MCF 10A (cell line): ENCODE measurements around the gene MYO18B. TPM values are rescaled to one million over a fixed set of nuclear protein-coding genes. Genes with fewer than 3 reads are reported as not detected.

Experiments used
- BruUV-seq: library from RNA; stranded (reverse); fragments of 400-500 nt; replicated peaks from 2 replicates; lab custom pipeline; 2021; lab: Mats Ljungman, UMichigan
- CTCF ChIA-PET: fragments of 300-600 bp; sonication (Branson Sonifier 250); formaldehyde crosslinking; extraction: SDS; loops from one replicate; lab custom pipeline; 2021; ENCODE audit warnings: antibody characterized with exemption, inconsistent platforms; lab: Yijun Ruan, JAX
- POLR2A ChIA-PET: fragments of 300-600, 350-650 bp; sonication (Branson Sonifier 250); formaldehyde crosslinking; extraction: SDS; loops from one replicate; lab custom pipeline; 2020; ENCODE audit warnings: antibody characterized with exemption, inconsistent platforms; lab: Yijun Ruan, JAX
- DNase-seq: peaks from one replicate; pipeline ENCODE4 v3.0.0-alpha.2; 2018; ENCODE audit not compliant: unreplicated experiment
- H3K27ac Mint-ChIP-seq: one replicate; pipeline ENCODE4 v1.8.0; 2022; ENCODE audit warnings: mild to moderate bottlenecking, low read depth, mixed read lengths; ENCODE audit not compliant: unreplicated experiment
- H3K27me3 Mint-ChIP-seq: one replicate; pipeline ENCODE4 v1.8.0; 2022; ENCODE audit warnings: mixed read lengths; ENCODE audit not compliant: insufficient read depth, unreplicated experiment
- H3K36me3 Mint-ChIP-seq: one replicate; pipeline ENCODE4 v1.8.0; 2022; ENCODE audit warnings: mild to moderate bottlenecking, moderate library complexity, mixed read lengths; ENCODE audit not compliant: insufficient read depth, unreplicated experiment
- H3K4me1 Mint-ChIP-seq: one replicate; pipeline ENCODE4 v1.8.0; 2022; ENCODE audit warnings: mixed read lengths; ENCODE audit not compliant: insufficient read depth, unreplicated experiment
- H3K4me3 Mint-ChIP-seq: one replicate; pipeline ENCODE4 v1.8.0; 2022; ENCODE audit warnings: mild to moderate bottlenecking, moderate library complexity, mixed read lengths; ENCODE audit not compliant: unreplicated experiment
- H3K9me3 Mint-ChIP-seq: one replicate; pipeline ENCODE4 v1.8.0; 2022; ENCODE audit warnings: mixed read lengths; ENCODE audit not compliant: unreplicated experiment
- intact Hi-C: fragments of 100-400 bp; cut with micrococcal nuclease; formaldehyde crosslinking; loops from 2 replicates; pipeline ENCODE4 v1.14.1; 2022
- total RNA-seq: library from RNA; stranded (reverse); gene quantifications from 2 replicates; pipeline ENCODE4 v1.2.3, GENCODE V29; 2022
- TF ChIP-seq, protein P1 (sequence below): fragments of 200-600 bp; IDR thresholded peaks from one replicate; pipeline ENCODE4 v1.8.0; 2022; ENCODE audit warnings: antibody characterized with exemption, mild to moderate bottlenecking; ENCODE audit not compliant: unreplicated experiment

Gene MYO18B
- total RNA-seq, 1 experiment from 2014 or later: 0.07 TPM

GRCh38 chr22:25919452-25919851 lies 177.5 kb downstream of the MYO18B start:
- Mint-ChIP-seq H3K9me3 (no peaks in the 10 kb centered on the region), H3K27me3 (peaks cover 94% of the 10 kb centered on the region), H3K27ac (no peak overlapping the region), H3K4me1 (no peaks in the 10 kb centered on the region), H3K36me3 (no peaks in the 10 kb centered on the region), H3K4me3 (no peak overlapping the region)
- POLR2A ChIA-PET: no interaction called here
- no peak for DNase-seq
- CTCF ChIA-PET: no interaction called here
- no TSS peak for BruUV-seq
- intact Hi-C loops: no loop called here
- TF ChIP-seq, protein P1, sequence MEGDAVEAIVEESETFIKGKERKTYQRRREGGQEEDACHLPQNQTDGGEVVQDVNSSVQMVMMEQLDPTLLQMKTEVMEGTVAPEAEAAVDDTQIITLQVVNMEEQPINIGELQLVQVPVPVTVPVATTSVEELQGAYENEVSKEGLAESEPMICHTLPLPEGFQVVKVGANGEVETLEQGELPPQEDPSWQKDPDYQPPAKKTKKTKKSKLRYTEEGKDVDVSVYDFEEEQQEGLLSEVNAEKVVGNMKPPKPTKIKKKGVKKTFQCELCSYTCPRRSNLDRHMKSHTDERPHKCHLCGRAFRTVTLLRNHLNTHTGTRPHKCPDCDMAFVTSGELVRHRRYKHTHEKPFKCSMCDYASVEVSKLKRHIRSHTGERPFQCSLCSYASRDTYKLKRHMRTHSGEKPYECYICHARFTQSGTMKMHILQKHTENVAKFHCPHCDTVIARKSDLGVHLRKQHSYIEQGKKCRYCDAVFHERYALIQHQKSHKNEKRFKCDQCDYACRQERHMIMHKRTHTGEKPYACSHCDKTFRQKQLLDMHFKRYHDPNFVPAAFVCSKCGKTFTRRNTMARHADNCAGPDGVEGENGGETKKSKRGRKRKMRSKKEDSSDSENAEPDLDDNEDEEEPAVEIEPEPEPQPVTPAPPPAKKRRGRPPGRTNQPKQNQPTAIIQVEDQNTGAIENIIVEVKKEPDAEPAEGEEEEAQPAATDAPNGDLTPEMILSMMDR: no peak

DNA sequence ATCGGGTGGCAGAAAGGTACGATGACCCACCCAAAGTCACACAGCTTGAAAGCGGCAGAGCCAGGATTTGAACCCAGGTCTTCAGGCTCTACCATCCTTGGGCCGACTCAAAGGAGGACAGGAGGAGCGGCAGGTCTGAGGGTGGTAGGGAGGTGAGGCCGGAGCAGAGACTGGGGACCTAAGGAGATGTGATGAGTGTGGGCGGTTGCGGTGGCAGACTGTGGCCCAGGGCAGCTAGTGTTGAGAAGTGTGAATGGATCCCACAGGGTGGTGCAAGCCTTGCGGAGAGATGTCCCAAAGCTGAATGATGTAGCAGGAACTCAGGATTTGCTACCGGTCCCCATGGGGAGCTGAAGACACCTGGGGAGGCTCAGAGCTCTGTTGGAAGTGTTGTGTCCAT lies 180.2 kb downstream of the MYO18B start:
- H3K9me3 Mint-ChIP-seq: no peaks in the 10 kb centered on the region
- TF ChIP-seq, protein P1: no peak
- CTCF ChIA-PET: no interaction called here
- H3K4me3 Mint-ChIP-seq: no peak overlapping the region
- intact Hi-C loops: no loop called here
- POLR2A ChIA-PET: no interaction called here
- H3K27me3 Mint-ChIP-seq: peaks cover 77% of the 10 kb centered on the region
- H3K27ac Mint-ChIP-seq: no peak overlapping the region
- no peak for DNase-seq
- H3K4me1 Mint-ChIP-seq: no peaks in the 10 kb centered on the region
- H3K36me3 Mint-ChIP-seq: no peaks in the 10 kb centered on the region
- BruUV-seq: no TSS peak

DNA sequence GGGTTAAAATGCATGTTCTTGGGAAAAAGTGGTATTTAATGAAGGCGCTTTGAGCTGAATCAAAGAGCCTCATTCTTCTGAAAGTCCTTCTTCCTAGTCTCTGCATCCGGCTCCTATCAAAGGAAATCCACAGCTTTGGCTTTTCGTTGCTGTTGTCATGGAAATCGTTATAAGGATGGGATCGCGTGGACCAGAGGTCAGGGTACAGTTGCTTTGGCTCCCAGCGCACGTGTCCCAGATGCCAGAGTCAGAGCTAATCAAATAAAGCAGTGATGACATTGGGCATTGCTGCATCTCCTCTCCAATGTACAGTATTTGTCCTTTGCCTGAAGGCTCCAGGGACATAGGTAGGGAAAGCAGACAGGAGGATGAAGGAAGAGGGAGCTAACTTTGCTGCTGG lies 181.9 kb downstream of the MYO18B start:
- intact Hi-C loops: no loop called here
- TF ChIP-seq, protein P1: no peak
- CTCF ChIA-PET: no interaction called here
- Mint-ChIP-seq H3K4me1 (no peaks in the 10 kb centered on the region), H3K27ac (no peak overlapping the region), H3K9me3 (peaks cover 5% of the 10 kb centered on the region), H3K27me3 (peaks cover 63% of the 10 kb centered on the region), H3K36me3 (no peaks in the 10 kb centered on the region), H3K4me3 (no peak overlapping the region)
- POLR2A ChIA-PET: no interaction called here
- BruUV-seq: no TSS peak
- DNase-seq: no peak

DNA sequence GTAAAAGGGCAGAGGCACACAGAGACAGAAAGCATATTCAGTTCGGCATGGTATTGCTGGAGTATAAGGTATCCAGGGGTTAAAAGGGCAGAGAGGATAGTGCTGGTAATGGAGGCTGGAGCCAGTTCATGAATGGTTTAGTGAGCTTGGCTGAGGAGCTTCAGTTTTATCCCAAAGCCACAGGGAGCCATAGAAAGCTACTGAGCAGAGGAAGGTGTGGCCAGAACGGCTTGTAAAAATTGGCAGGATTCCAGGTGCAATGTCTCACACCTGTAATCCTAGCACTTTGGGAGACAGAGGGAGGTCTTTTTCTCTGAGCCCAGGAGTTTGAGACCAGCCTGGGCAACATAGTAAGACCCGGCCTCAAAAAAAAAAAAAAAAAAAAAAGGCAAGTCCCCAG lies 186.1 kb downstream of the MYO18B start:
- ChIA-PET POLR2A (no interaction called here), CTCF (interaction anchor here (0.5 to 0.6 kb wide), 2 partner anchors 50 to 359 kb away, joined by 3 read pairs; no protein-coding TSS in a partner anchor)
- TF ChIP-seq, protein P1: no peak
- no peak for DNase-seq
- Mint-ChIP-seq H3K9me3 (peaks cover 5% of the 10 kb centered on the region), H3K4me1 (no peaks in the 10 kb centered on the region), H3K27ac (no peak overlapping the region), H3K36me3 (no peaks in the 10 kb centered on the region), H3K27me3 (peaks cover 55% of the 10 kb centered on the region), H3K4me3 (no peak overlapping the region)
- intact Hi-C loops: no loop called here
- no TSS peak for BruUV-seq
